ENCODE results near the gene TADA2A. TPM values are rescaled to one million over a fixed set of nuclear protein-coding genes. Genes with fewer than 3 reads are reported as not detected.

The TADA2A gene
- polyA plus RNA-seq, 2 of the 4 experiments (the other 2 are of a cell fraction), result 9.9 to 27.1 TPM

DNA sequence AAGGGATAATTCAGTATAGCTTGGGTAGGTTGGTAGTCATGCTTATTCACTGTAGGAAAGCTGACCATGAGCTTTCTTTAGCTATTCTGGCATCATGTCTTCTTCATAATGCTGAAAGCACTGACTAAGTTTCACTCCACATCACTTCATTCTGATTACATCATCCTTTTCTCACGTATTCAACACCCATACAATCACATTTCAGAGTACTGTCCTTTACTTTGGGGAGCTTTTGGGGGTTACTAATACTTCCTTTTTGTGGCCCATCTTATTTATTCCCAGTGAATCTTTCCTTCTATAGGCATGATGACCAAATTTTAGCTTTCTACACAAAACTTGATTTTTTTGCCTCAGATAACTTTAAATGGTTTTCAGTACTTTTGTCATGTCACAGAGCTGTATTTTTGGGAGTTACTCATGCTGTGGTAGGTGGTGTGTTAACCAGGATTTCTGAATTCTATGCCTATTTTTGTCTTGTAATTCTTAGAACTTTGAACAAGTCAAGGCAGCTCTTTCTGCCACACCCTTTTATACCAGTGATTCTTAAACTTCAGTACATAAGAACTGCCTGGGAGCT, 23.5 kb downstream of the TADA2A start:
- Histone ChIP-seq H3K27ac (peak overlapping the region; percentile 6 to 12; a peak in 2 of 6 replicates), H3K4me2 (peak overlapping the region; percentile 9; the same call in 2 of the 3 replicates), H3K4me1 (peaks cover 14% of the 10 kb centered on the region; the same call in 2 of the 3 replicates), H3K9me3 (no peaks in the 10 kb centered on the region), H3K4me3 (no peak overlapping the region)
- 55% methylated on average over 1 of the region's 1 CpG for WGBS (ENCODE audit: missing lambda C conversion rate)
- TF ChIP-seq HOXA7 (CRISPR knock-in tag; IDR thresholded peaks at IDR 0.05) (no peak), SREBF2 (IDR thresholded peaks at IDR 0.05) (no peak), ZC3H11A (IDR thresholded peaks at IDR 0.05) (no peak), EHMT2 (IDR thresholded peaks at IDR 0.05; ENCODE audit: low read depth) (no peak), FOXS1 (CRISPR knock-in tag; IDR thresholded peaks at IDR 0.05) (no peak)
- TF ChIP-seq, protein P1, sequence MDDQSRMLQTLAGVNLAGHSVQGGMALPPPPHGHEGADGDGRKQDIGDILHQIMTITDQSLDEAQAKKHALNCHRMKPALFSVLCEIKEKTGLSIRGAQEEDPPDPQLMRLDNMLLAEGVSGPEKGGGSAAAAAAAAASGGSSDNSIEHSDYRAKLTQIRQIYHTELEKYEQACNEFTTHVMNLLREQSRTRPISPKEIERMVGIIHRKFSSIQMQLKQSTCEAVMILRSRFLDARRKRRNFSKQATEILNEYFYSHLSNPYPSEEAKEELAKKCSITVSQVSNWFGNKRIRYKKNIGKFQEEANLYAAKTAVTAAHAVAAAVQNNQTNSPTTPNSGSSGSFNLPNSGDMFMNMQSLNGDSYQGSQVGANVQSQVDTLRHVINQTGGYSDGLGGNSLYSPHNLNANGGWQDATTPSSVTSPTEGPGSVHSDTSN (IDR thresholded peaks at IDR 0.05), result no peak
- TF ChIP-seq, protein P2, sequence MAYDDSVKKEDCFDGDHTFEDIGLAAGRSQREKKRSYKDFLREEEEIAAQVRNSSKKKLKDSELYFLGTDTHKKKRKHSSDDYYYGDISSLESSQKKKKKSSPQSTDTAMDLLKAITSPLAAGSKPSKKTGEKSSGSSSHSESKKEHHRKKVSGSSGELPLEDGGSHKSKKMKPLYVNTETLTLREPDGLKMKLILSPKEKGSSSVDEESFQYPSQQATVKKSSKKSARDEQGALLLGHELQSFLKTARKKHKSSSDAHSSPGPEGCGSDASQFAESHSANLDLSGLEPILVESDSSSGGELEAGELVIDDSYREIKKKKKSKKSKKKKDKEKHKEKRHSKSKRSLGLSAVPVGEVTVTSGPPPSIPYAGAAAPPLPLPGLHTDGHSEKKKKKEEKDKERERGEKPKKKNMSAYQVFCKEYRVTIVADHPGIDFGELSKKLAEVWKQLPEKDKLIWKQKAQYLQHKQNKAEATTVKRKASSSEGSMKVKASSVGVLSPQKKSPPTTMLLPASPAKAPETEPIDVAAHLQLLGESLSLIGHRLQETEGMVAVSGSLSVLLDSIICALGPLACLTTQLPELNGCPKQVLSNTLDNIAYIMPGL (CRISPR knock-in tag; IDR thresholded peaks at IDR 0.05; ENCODE audit: borderline replicate concordance), result no peak
- ChIA-PET POLR2A (interaction anchor here (1.5 kb wide), 1 partner anchor 23 kb away, joined by 9 read pairs; the partner anchor contains the start of genes ACACA and TADA2A), CTCF (interaction anchor here (0.8 to 2.0 kb wide), 7 partner anchors 8 to 56 kb away, joined by 3 to 6 read pairs (median 3); no protein-coding TSS in a partner anchor)
- DNase-seq (ENCODE audit: low read depth in 1 of 2, low spot score in 1 of 2), result no peak
- peak; percentile 39; a peak in 1 of 6 replicates for ATAC-seq
- no peak for FAIRE-seq

DNA sequence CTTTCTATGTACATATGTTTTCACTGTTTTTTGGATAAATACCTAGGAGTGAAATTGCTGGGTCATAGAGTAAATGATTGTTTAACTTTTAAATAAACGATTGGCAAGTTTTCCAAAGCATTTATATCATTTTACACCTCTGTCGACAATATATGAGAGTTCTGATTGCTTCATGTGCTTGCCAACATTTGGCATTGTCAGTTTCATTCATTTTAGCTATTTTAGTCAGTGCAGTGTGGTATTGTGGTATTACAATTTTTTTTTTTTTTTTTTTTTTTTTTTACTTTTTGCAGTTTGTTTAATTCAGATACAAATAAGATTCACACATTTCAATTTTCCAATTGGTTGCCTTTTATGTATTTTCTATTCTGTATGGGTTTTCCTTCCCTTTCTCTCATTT, 26.0 kb downstream of the TADA2A start:
- 82% methylated on average over 2 of the region's 2 CpGs for WGBS (ENCODE audit: missing lambda C conversion rate)
- H3K4me1 ChIP-seq, result peaks cover 14% of the 10 kb centered on the region; the same call in 2 of the 3 replicates
- ATAC-seq (no peak), FAIRE-seq (no peak), DNase-seq (ENCODE audit: low read depth in 1 of 2, low spot score in 1 of 2) (no peak)
- ChIA-PET CTCF (interaction anchor here (0.6 to 1.4 kb wide), 5 partner anchors 10 to 36 kb away, joined by 3 to 5 read pairs (median 3); no protein-coding TSS in a partner anchor), POLR2A (no interaction called here)
- TF ChIP-seq HEYL (CRISPR knock-in tag; IDR thresholded peaks at IDR 0.05) (no peak), FOXS1 (CRISPR knock-in tag; IDR thresholded peaks at IDR 0.05) (no peak), ZFP36 (IDR thresholded peaks at IDR 0.05; ENCODE audit: borderline replicate concordance, partially characterized antibody) (peak; percentile 27)
- no peaks in the 10 kb centered on the region for H3K9me3 ChIP-seq
- H3K4me2 ChIP-seq, result no peak overlapping the region
- H3K4me3 ChIP-seq, result no peak overlapping the region
- no peak overlapping the region for H3K27ac ChIP-seq

DNA sequence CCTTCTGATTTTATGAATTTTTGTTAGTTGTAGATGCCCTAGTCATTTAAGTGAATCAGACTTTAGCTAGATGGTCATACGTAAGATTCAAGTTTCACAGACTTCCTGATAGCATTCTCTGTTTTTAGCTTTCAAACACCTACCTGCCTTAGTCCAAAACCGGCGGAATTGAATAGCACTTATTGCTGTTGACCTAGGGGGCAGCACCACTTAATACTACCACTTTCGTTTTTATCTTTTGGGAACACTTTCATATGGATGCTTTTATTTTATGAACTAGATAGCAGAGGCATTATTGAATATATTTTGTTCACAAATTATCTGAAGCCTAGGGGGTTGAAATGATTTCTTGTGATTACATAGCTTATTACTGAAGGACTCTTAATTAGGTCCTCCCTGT, 31.5 kb downstream of the TADA2A start:
- CTCF ChIA-PET, result interaction anchor here (0.6 to 4.2 kb wide), 24 partner anchors 8 to 132 kb away, joined by 3 to 27 read pairs (median 6); partner anchors contain the start of gene C17orf78
- no peak overlapping the region for H3K27ac ChIP-seq
- peak in 1 of 2 experiments; percentile 26 for DNase-seq (ENCODE audit: low read depth in 1 of 2, low spot score in 1 of 2)
- POLR2A ChIA-PET, result no interaction called here
- 72% methylated on average over 4 of the region's 4 CpGs for WGBS (ENCODE audit: missing lambda C conversion rate)
- H3K9me3 ChIP-seq, result no peaks in the 10 kb centered on the region
- H3K4me2 ChIP-seq, result no peak overlapping the region
- H3K4me1 ChIP-seq, result no peaks in the 10 kb centered on the region
- no peak overlapping the region for H3K4me3 ChIP-seq
- peak; percentile 48 to 59; a peak in 2 of 6 replicates for ATAC-seq
- FAIRE-seq, result no peak
- TF ChIP-seq, protein P3, sequence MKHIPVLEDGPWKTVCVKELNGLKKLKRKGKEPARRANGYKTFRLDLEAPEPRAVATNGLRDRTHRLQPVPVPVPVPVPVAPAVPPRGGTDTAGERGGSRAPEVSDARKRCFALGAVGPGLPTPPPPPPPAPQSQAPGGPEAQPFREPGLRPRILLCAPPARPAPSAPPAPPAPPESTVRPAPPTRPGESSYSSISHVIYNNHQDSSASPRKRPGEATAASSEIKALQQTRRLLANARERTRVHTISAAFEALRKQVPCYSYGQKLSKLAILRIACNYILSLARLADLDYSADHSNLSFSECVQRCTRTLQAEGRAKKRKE (CRISPR knock-in tag; IDR thresholded peaks at IDR 0.05; ENCODE audit: low read depth), result no peak
- TF ChIP-seq CBX8 (IDR thresholded peaks at IDR 0.05) (no peak), HOXA7 (CRISPR knock-in tag; IDR thresholded peaks at IDR 0.05) (0 out of 2 replicates have a peak, but pooled peaks have one; percentile 9), CHD2 (IDR thresholded peaks at IDR 0.05; ENCODE audit: low read length, partially characterized antibody) (no peak), CBX2 (IDR thresholded peaks at IDR 0.05; ENCODE audit: borderline replicate concordance, low read depth) (no peak), NR3C1 (IDR thresholded peaks at IDR 0.05) (no peak), SREBF2 (IDR thresholded peaks at IDR 0.05) (no peak), TFCP2L1 (CRISPR knock-in tag; IDR thresholded peaks at IDR 0.05) (no peak), RARB (CRISPR knock-in tag; IDR thresholded peaks at IDR 0.05) (no peak), ESRRA (IDR thresholded peaks at IDR 0.05; ENCODE audit: borderline replicate concordance, low read length) (no peak), EP300 (IDR thresholded peaks at IDR 0.05) (no peak), RAD21 (conservative IDR thresholded peaks at IDR 0.05 in 1 of 2, IDR thresholded peaks at IDR 0.05 in 1 of 2) (peak in 1 of 2 experiments; percentile 26; a peak in 2 of 5 replicates), ZNF302 (CRISPR knock-in tag; IDR thresholded peaks at IDR 0.05) (no peak)
- TF ChIP-seq, protein P4, sequence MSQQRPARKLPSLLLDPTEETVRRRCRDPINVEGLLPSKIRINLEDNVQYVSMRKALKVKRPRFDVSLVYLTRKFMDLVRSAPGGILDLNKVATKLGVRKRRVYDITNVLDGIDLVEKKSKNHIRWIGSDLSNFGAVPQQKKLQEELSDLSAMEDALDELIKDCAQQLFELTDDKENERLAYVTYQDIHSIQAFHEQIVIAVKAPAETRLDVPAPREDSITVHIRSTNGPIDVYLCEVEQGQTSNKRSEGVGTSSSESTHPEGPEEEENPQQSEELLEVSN (IDR thresholded peaks at IDR 0.05; ENCODE audit: borderline replicate concordance, low read depth), result no peak
- TF ChIP-seq, protein P5, sequence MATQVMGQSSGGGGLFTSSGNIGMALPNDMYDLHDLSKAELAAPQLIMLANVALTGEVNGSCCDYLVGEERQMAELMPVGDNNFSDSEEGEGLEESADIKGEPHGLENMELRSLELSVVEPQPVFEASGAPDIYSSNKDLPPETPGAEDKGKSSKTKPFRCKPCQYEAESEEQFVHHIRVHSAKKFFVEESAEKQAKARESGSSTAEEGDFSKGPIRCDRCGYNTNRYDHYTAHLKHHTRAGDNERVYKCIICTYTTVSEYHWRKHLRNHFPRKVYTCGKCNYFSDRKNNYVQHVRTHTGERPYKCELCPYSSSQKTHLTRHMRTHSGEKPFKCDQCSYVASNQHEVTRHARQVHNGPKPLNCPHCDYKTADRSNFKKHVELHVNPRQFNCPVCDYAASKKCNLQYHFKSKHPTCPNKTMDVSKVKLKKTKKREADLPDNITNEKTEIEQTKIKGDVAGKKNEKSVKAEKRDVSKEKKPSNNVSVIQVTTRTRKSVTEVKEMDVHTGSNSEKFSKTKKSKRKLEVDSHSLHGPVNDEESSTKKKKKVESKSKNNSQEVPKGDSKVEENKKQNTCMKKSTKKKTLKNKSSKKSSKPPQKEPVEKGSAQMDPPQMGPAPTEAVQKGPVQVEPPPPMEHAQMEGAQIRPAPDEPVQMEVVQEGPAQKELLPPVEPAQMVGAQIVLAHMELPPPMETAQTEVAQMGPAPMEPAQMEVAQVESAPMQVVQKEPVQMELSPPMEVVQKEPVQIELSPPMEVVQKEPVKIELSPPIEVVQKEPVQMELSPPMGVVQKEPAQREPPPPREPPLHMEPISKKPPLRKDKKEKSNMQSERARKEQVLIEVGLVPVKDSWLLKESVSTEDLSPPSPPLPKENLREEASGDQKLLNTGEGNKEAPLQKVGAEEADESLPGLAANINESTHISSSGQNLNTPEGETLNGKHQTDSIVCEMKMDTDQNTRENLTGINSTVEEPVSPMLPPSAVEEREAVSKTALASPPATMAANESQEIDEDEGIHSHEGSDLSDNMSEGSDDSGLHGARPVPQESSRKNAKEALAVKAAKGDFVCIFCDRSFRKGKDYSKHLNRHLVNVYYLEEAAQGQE (IDR thresholded peaks at IDR 0.05), result no peak
- TF ChIP-seq, protein P6, sequence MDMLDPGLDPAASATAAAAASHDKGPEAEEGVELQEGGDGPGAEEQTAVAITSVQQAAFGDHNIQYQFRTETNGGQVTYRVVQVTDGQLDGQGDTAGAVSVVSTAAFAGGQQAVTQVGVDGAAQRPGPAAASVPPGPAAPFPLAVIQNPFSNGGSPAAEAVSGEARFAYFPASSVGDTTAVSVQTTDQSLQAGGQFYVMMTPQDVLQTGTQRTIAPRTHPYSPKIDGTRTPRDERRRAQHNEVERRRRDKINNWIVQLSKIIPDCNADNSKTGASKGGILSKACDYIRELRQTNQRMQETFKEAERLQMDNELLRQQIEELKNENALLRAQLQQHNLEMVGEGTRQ (IDR thresholded peaks at IDR 0.05), result no peak
